GM23338 (cell line): ENCODE data around the gene CCDC12.

ENCODE experiments used
- CREB1 ChIP-seq: fragments of 250-450 bp; sonication (Bioruptor Pico); IDR thresholded peaks from 2 replicates; pipeline ENCODE4 v1.5.0; 2020; ENCODE audit warnings: low read depth, mild to moderate bottlenecking, moderate library complexity
- CTCF ChIP-seq, 2 experiments: fragments of 200-600 bp in 1 of 2; sonication (generic) in 1 of 2; conservative IDR thresholded peaks; 2 replicates each; pipeline versions ENCODE4 v1.5.1 to v1.6.1; 2016 to 2017; ENCODE audit warnings: antibody characterized with exemption in 2 of 2, low read depth in 2 of 2, mild to moderate bottlenecking in 2 of 2, moderate library complexity in 1 of 2
- EZH2 ChIP-seq: fragments of 200-600 bp; sonication (generic); IDR thresholded peaks from one replicate; pipeline ENCODE4 v1.8.0; 2017; ENCODE audit warnings: antibody characterized with exemption, mild to moderate bottlenecking, low read depth; ENCODE audit not compliant: unreplicated experiment
- EZH2phosphoT487 ChIP-seq: fragments of 200-600 bp; sonication (generic); IDR thresholded peaks from one replicate; pipeline ENCODE4 v1.8.1; 2018; ENCODE audit warnings: antibody characterized with exemption; ENCODE audit not compliant: unreplicated experiment
- JUNB ChIP-seq: IDR thresholded peaks from one replicate; pipeline ENCODE4 v1.6.1; 2016; ENCODE audit warnings: antibody characterized with exemption; ENCODE audit not compliant: unreplicated experiment
- NANOG ChIP-seq: IDR thresholded peaks from 2 replicates; pipeline ENCODE4 v1.6.1; 2016; ENCODE audit warnings: antibody characterized with exemption, borderline replicate concordance
- POLR2AphosphoS5 ChIP-seq: IDR thresholded peaks from 2 replicates; pipeline ENCODE4 v1.6.1; 2016; ENCODE audit warnings: antibody characterized with exemption, low read depth
- STAT1 ChIP-seq: IDR thresholded peaks from one replicate; pipeline ENCODE4 v1.6.1; 2016; ENCODE audit warnings: antibody characterized with exemption; ENCODE audit not compliant: unreplicated experiment
- ZNF331 ChIP-seq: fragments of 250-450 bp; sonication (Bioruptor Pico); IDR thresholded peaks from 2 replicates; pipeline ENCODE4 v1.5.0; 2020; ENCODE audit warnings: low read depth, mild to moderate bottlenecking, moderate library complexity
- TF ChIP-seq, protein P1 (sequence below): IDR thresholded peaks from one replicate; pipeline ENCODE4 v1.6.1; 2018; ENCODE audit warnings: antibody characterized with exemption; ENCODE audit not compliant: unreplicated experiment
- TF ChIP-seq, protein P2 (sequence below): IDR thresholded peaks from 2 replicates; pipeline ENCODE4 v1.6.1; 2016; ENCODE audit warnings: antibody characterized with exemption

GRCh38 chr3:47012342-47013230 is 36.0 kb upstream of the CCDC12 start:
- TF ChIP-seq, protein P1, sequence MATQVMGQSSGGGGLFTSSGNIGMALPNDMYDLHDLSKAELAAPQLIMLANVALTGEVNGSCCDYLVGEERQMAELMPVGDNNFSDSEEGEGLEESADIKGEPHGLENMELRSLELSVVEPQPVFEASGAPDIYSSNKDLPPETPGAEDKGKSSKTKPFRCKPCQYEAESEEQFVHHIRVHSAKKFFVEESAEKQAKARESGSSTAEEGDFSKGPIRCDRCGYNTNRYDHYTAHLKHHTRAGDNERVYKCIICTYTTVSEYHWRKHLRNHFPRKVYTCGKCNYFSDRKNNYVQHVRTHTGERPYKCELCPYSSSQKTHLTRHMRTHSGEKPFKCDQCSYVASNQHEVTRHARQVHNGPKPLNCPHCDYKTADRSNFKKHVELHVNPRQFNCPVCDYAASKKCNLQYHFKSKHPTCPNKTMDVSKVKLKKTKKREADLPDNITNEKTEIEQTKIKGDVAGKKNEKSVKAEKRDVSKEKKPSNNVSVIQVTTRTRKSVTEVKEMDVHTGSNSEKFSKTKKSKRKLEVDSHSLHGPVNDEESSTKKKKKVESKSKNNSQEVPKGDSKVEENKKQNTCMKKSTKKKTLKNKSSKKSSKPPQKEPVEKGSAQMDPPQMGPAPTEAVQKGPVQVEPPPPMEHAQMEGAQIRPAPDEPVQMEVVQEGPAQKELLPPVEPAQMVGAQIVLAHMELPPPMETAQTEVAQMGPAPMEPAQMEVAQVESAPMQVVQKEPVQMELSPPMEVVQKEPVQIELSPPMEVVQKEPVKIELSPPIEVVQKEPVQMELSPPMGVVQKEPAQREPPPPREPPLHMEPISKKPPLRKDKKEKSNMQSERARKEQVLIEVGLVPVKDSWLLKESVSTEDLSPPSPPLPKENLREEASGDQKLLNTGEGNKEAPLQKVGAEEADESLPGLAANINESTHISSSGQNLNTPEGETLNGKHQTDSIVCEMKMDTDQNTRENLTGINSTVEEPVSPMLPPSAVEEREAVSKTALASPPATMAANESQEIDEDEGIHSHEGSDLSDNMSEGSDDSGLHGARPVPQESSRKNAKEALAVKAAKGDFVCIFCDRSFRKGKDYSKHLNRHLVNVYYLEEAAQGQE = no peak
- no peak for TF ChIP-seq JUNB
- TF ChIP-seq POLR2AphosphoS5 = no peak
- no peak for TF ChIP-seq CTCF (conservative IDR thresholded peaks at IDR 0.05; ENCODE audit: low read depth in 2 of 2)
- TF ChIP-seq EZH2 = no peak
- no peak for TF ChIP-seq NANOG
- TF ChIP-seq EZH2phosphoT487 = no peak
- TF ChIP-seq CREB1 (CRISPR knock-in tag) = no peak
- TF ChIP-seq STAT1 = no peak
- TF ChIP-seq, protein P2, sequence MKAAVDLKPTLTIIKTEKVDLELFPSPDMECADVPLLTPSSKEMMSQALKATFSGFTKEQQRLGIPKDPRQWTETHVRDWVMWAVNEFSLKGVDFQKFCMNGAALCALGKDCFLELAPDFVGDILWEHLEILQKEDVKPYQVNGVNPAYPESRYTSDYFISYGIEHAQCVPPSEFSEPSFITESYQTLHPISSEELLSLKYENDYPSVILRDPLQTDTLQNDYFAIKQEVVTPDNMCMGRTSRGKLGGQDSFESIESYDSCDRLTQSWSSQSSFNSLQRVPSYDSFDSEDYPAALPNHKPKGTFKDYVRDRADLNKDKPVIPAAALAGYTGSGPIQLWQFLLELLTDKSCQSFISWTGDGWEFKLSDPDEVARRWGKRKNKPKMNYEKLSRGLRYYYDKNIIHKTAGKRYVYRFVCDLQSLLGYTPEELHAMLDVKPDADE = no peak
- no peak for TF ChIP-seq ZNF331 (CRISPR knock-in tag)
